SK-N-SH treated with all-trans-retinoic acid at 6 μM for 48 hours (cell line): ENCODE data around the gene TTC39C.

Experiments used
- CSRNP3 ChIP-seq: fragments of 250-450 bp; sonication (Bioruptor Pico); IDR thresholded peaks from 2 replicates; pipeline ENCODE4 v1.5.1; 2021; ENCODE audit warnings: mild to moderate bottlenecking, moderate library complexity
- ESRRG ChIP-seq: fragments of 250-450 bp; sonication (Bioruptor Pico); IDR thresholded peaks from 2 replicates; pipeline ENCODE4 v1.6.1; 2021; ENCODE audit warnings: mild to moderate bottlenecking
- ZNF8 ChIP-seq: fragments of 450-650 bp; formaldehyde crosslinking; IDR thresholded peaks from 2 replicates; pipeline ENCODE4 v1.5.0; 2020; ENCODE audit warnings: mild to moderate bottlenecking, moderate library complexity
- TF ChIP-seq, protein P1 (sequence below): fragments of 250-450 bp; sonication (Bioruptor Pico); IDR thresholded peaks from 2 replicates; pipeline ENCODE4 v1.8.0; 2020; ENCODE audit warnings: mild to moderate bottlenecking, moderate library complexity, borderline replicate concordance

GRCh38 chr18:24014062-24014985 lies at the start of gene TTC39C:
- TF ChIP-seq CSRNP3 (CRISPR knock-in tag) (no peak), ESRRG (CRISPR knock-in tag) (no peak), ZNF8 (CRISPR knock-in tag) (no peak)
- TF ChIP-seq, protein P1, sequence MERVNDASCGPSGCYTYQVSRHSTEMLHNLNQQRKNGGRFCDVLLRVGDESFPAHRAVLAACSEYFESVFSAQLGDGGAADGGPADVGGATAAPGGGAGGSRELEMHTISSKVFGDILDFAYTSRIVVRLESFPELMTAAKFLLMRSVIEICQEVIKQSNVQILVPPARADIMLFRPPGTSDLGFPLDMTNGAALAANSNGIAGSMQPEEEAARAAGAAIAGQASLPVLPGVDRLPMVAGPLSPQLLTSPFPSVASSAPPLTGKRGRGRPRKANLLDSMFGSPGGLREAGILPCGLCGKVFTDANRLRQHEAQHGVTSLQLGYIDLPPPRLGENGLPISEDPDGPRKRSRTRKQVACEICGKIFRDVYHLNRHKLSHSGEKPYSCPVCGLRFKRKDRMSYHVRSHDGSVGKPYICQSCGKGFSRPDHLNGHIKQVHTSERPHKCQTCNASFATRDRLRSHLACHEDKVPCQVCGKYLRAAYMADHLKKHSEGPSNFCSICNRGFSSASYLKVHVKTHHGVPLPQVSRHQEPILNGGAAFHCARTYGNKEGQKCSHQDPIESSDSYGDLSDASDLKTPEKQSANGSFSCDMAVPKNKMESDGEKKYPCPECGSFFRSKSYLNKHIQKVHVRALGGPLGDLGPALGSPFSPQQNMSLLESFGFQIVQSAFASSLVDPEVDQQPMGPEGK (CRISPR knock-in tag): no peak
